Endothelial cell of umbilical vein (primary cell): ENCODE results near the gene USP36. TPM values are rescaled to one million over a fixed set of nuclear protein-coding genes. Genes with fewer than 3 reads are reported as not detected.

Experiments
- BruUV-seq: library from RNA; stranded (reverse); fragments of 400-500 nt; replicated peaks from 2 replicates; lab custom pipeline; 2021; lab: Mats Ljungman, UMichigan
- CTCF ChIA-PET: fragments of 300-600, 350-600 bp; sonication (Branson Sonifier 250); formaldehyde crosslinking; loops from one replicate; lab custom pipeline; 2021; ENCODE audit warnings: antibody characterized with exemption, inconsistent platforms; lab: Charles Lee
- POLR2A ChIA-PET: fragments of 300-600, 350-600 bp; sonication (Branson Sonifier 250); formaldehyde crosslinking; loops from one replicate; lab custom pipeline; 2021; ENCODE audit warnings: antibody characterized with exemption, inconsistent platforms; lab: Charles Lee
- DNase-seq: peaks from one replicate; pipeline ENCODE4 v3.0.0-alpha.2; 2011; ENCODE audit warnings: low read depth, low spot score
- FAIRE-seq: peaks from 2 replicates; lab custom pipeline; 2011; peaks lifted over from hg19 to GRCh38; lab: Jason Lieb, UNC
- H2AFZ ChIP-seq: 2 replicates; pipeline ENCODE4 v1.6.0; 2012; ENCODE audit warnings: low read depth, low read length, control low read depth, inconsistent platforms
- H3K27ac ChIP-seq: 2 replicates; pipeline ENCODE4 v1.5.1; 2011; ENCODE audit warnings: low read depth, mild to moderate bottlenecking, control low read depth, low read length, moderate library complexity; ENCODE audit not compliant: insufficient read depth
- H3K27me3 ChIP-seq, 2 experiments: 2 replicates each; pipeline versions ENCODE4 v1.6.0 to v1.6.1; 2011; ENCODE audit warnings: low read length in 2 of 2, mixed read lengths in 1 of 2; ENCODE audit not compliant: control insufficient read depth in 2 of 2, insufficient read depth in 2 of 2
- H3K36me3 ChIP-seq, 2 experiments: 2 replicates in 1 of 2; 3 replicates in 1 of 2; pipeline ENCODE4 v1.5.1; 2011; ENCODE audit warnings: low read length in 2 of 2, mild to moderate bottlenecking in 1 of 2, moderate library complexity in 1 of 2; ENCODE audit not compliant: control insufficient read depth in 2 of 2, insufficient read depth in 2 of 2; ENCODE audit errors: extremely low read depth in 1 of 2
- H3K4me1 ChIP-seq: 3 replicates; pipeline ENCODE4 v1.5.1; 2011; ENCODE audit warnings: mild to moderate bottlenecking, low read length; ENCODE audit not compliant: control insufficient read depth, insufficient read depth; ENCODE audit errors: extremely low read depth
- H3K4me2 ChIP-seq: 2 replicates; pipeline ENCODE4 v1.6.1; 2011; ENCODE audit warnings: low read length, control low read depth, mixed read lengths; ENCODE audit not compliant: insufficient read depth
- H3K4me3 ChIP-seq, 3 experiments: fragments of 200-600 bp in 1 of 3; sonication (generic), shearing (Covaris generic) in 1 of 3; replicated peaks in 1 of 3; 2 replicates each; pipeline ENCODE4 v1.5.1; 2011 to 2016; ENCODE audit warnings: control low read depth in 3 of 3, low read length in 3 of 3, mild to moderate bottlenecking in 2 of 3, inconsistent platforms in 1 of 3, low read depth in 1 of 3, moderate library complexity in 1 of 3; ENCODE audit not compliant: insufficient read depth in 1 of 3
- H3K79me2 ChIP-seq: 2 replicates; pipeline ENCODE4 v1.6.0; 2012; ENCODE audit warnings: low read length, inconsistent platforms; ENCODE audit not compliant: control insufficient read depth, insufficient read depth
- H3K9ac ChIP-seq: replicated peaks from 2 replicates; pipeline ENCODE3; 2011; ENCODE audit warnings: low read length, control low read depth; ENCODE audit not compliant: insufficient read depth; ENCODE audit errors: extremely low read depth
- H3K9me1 ChIP-seq: replicated peaks from 3 replicates; pipeline ENCODE4 v1.6.0; 2011; ENCODE audit warnings: mild to moderate bottlenecking, low read length; ENCODE audit not compliant: control insufficient read depth, insufficient read depth; ENCODE audit errors: extremely low read depth
- H3K9me3 ChIP-seq: replicated peaks from 2 replicates; pipeline ENCODE4 v1.5.1; 2012; ENCODE audit warnings: low read length, inconsistent platforms; ENCODE audit not compliant: control insufficient read depth, insufficient read depth
- H4K20me1 ChIP-seq: replicated peaks from 2 replicates; pipeline ENCODE3; 2011; ENCODE audit warnings: mild to moderate bottlenecking, low read length; ENCODE audit not compliant: control insufficient read depth, insufficient read depth; ENCODE audit errors: extremely low read depth
- CTCF ChIP-seq, 2 donors: IDR thresholded peaks; 1 replicate in 1 of 2; 2 replicates in 1 of 2; pipeline ENCODE4 v1.5.1; 2011; ENCODE audit warnings: low read length in 2 of 2, mild to moderate bottlenecking in 2 of 2, moderate library complexity in 2 of 2, control low read depth in 1 of 2, inconsistent platforms in 1 of 2, low read depth in 1 of 2; ENCODE audit not compliant: insufficient read depth in 1 of 2; ENCODE audit errors: extremely low read depth in 1 of 2
- EZH2 ChIP-seq: IDR thresholded peaks from 2 replicates; pipeline ENCODE4 v1.6.1; 2012; ENCODE audit warnings: borderline replicate concordance, low read depth, mild to moderate bottlenecking, moderate library complexity, low read length, inconsistent platforms; ENCODE audit not compliant: severe bottlenecking
- FOS ChIP-seq: IDR thresholded peaks from 2 replicates; pipeline ENCODE4 v1.6.1; 2011; ENCODE audit warnings: mild to moderate bottlenecking, low read length, moderate library complexity, borderline replicate concordance; ENCODE audit not compliant: insufficient read depth
- GATA2 ChIP-seq: IDR thresholded peaks from 2 replicates; pipeline ENCODE4 v1.7.0; 2011; ENCODE audit warnings: low read depth, mild to moderate bottlenecking, moderate library complexity, mixed read lengths, low read length; ENCODE audit not compliant: insufficient read length, insufficient read depth
- JUN ChIP-seq: IDR thresholded peaks from 2 replicates; pipeline ENCODE4 v1.6.1; 2011; ENCODE audit warnings: borderline replicate concordance, low read depth; ENCODE audit not compliant: insufficient read length, insufficient read depth
- MAX ChIP-seq: IDR thresholded peaks from 2 replicates; pipeline ENCODE4 v1.6.1; 2011; ENCODE audit not compliant: insufficient read depth, insufficient read length
- MYC ChIP-seq: IDR thresholded peaks from one replicate; pipeline ENCODE4 v1.6.1; 2011; ENCODE audit warnings: mild to moderate bottlenecking, low read depth, low read length
- POLR2A ChIP-seq: IDR thresholded peaks from 2 replicates; pipeline ENCODE4 v1.6.1; 2012; ENCODE audit warnings: low read depth, mild to moderate bottlenecking, control low read depth, low read length
- POLR2AphosphoS5 ChIP-seq: IDR thresholded peaks from 2 replicates; pipeline ENCODE4 v1.6.1; 2012; ENCODE audit warnings: low read depth, mild to moderate bottlenecking, control low read depth, low read length, moderate library complexity; ENCODE audit not compliant: insufficient read depth
- dilution Hi-C: fragments of 300-500 bp; cut with MboI; formaldehyde crosslinking; loops from one replicate; pipeline ENCODE4 v1.15.0; 2019; ENCODE audit warnings: low sequenced_read_pairs; ENCODE audit not compliant: extremely low pct_ligation_motif_present
- intact Hi-C: fragments of 100-400 bp; cut with micrococcal nuclease; formaldehyde crosslinking; loops from one replicate; pipeline ENCODE4 v1.10.0; 2022
- polyA plus RNA-seq, 4 experiments: library from polyadenylated mRNA; depleted of rRNA in 3 of 4; stranded (reverse) in 3 of 4; unstranded in 1 of 4; fragments of >200 nt; gene quantifications; 2 replicates each; pipeline versions ENCODE4 v1.2.1 to v1.2.3, GENCODE V29; 2011 to 2012; ENCODE audit warnings: missing spikeins in 1 of 4
- total RNA-seq: library from RNA; stranded (reverse); gene quantifications from 2 replicates; pipeline ENCODE4 v1.2.3, GENCODE V29; 2021

Gene USP36
- total and polyA plus RNA-seq, 2 donors (not counting 3 experiments of a cell fraction or from before 2014, with no cell fraction given) = 29.8 to 46.6 TPM

GRCh38 chr17:78870621-78871020 lies 30.0 kb upstream of the USP36 start:
- dilution Hi-C loops (no loop called here), intact Hi-C loops (no loop called here)
- peaks cover 28% of the 10 kb centered on the region for H3K4me1 ChIP-seq
- ChIA-PET CTCF (no interaction called here), POLR2A (no interaction called here)
- TF ChIP-seq MYC (no peak), MAX (no peak), POLR2AphosphoS5 (no peak), POLR2A (no peak), CTCF (IDR thresholded peaks at IDR 0.05; ENCODE audit: extremely low read depth in 1 of 2, insufficient read depth in 1 of 2, low read depth in 1 of 2, low read length in 2 of 2) (no peak), EZH2 (no peak)
- no peak overlapping the region for H3K4me3 ChIP-seq
- no peak overlapping the region for H2AFZ ChIP-seq
- DNase-seq (no peak), FAIRE-seq (no peak)
- no peak overlapping the region for H3K4me2 ChIP-seq
- H3K27ac ChIP-seq = no peak overlapping the region
- H3K27me3 ChIP-seq = no peaks in the 10 kb centered on the region
- H3K9me3 ChIP-seq = no peaks in the 10 kb centered on the region
- H3K9ac ChIP-seq = no peak overlapping the region
- H3K9me1 ChIP-seq = no peaks in the 10 kb centered on the region
- H3K36me3 ChIP-seq = peaks cover 5 to 18% of the 10 kb centered on the region in 2 experiments
- H4K20me1 ChIP-seq = no peaks in the 10 kb centered on the region
- no TSS peak for BruUV-seq
- H3K79me2 ChIP-seq = peaks cover 4% of the 10 kb centered on the region

- dilution Hi-C loops (no loop called here), intact Hi-C loops (no loop called here)
- no peak for TF ChIP-seq GATA2
- no peak for TF ChIP-seq POLR2A
- TF ChIP-seq MAX = no peak
- no peak for TF ChIP-seq MYC
- no peak for TF ChIP-seq JUN
- TF ChIP-seq FOS = no peak
- TF ChIP-seq CTCF (IDR thresholded peaks at IDR 0.05; ENCODE audit: extremely low read depth in 1 of 2, insufficient read depth in 1 of 2, low read depth in 1 of 2, low read length in 2 of 2) = no peak
- TF ChIP-seq EZH2 = no peak
- no peak for TF ChIP-seq POLR2AphosphoS5
- H3K9me3 ChIP-seq = no peaks in the 10 kb centered on the region
- H2AFZ ChIP-seq = no peak overlapping the region
- no TSS peak for BruUV-seq
- H3K4me1 ChIP-seq = peaks cover 11% of the 10 kb centered on the region
- H3K27me3 ChIP-seq = no peaks in the 10 kb centered on the region
- POLR2A ChIA-PET = no interaction called here
- no peak for DNase-seq
- FAIRE-seq = no peak
- H4K20me1 ChIP-seq = no peaks in the 10 kb centered on the region
- no peak overlapping the region for H3K4me3 ChIP-seq
- no peak overlapping the region for H3K4me2 ChIP-seq
- H3K27ac ChIP-seq = no peak overlapping the region
- H3K9me1 ChIP-seq = no peaks in the 10 kb centered on the region
- H3K36me3 ChIP-seq = peaks cover 5 to 18% of the 10 kb centered on the region in 2 experiments
- CTCF ChIA-PET = interaction anchor here (1.5 to 6.7 kb wide), 2 partner anchors 65 to 101 kb away, joined by 3 to 171 read pairs; no protein-coding TSS in a partner anchor
- no peak overlapping the region for H3K9ac ChIP-seq
- H3K79me2 ChIP-seq = no peaks in the 10 kb centered on the region
Measured at GRCh38 chr17:78868391-78868790, 27.8 kb upstream of the USP36 start.
